ENCODE results near the gene CHD5. TPM values are rescaled to one million over a fixed set of nuclear protein-coding genes. Genes with fewer than 3 reads are reported as not detected.

Gene CHD5
- total and polyA plus RNA-seq, 2 of the 13 experiments (the other 11 are each of a cell fraction or from before 2014, with no cell fraction given): 0.02 to 0.21 TPM

GRCh38 chr1:6144647-6145395, 35.3 kb downstream of the CHD5 start (continued):
- no peak for TF ChIP-seq ZBTB2 (CRISPR knock-in tag; IDR thresholded peaks at IDR 0.05; ENCODE audit: low read depth)
- no peak for TF ChIP-seq RAD51 (IDR thresholded peaks at IDR 0.05; ENCODE audit: borderline replicate concordance)
- no peak for TF ChIP-seq GLI4 (CRISPR knock-in tag; IDR thresholded peaks at IDR 0.05; ENCODE audit: borderline replicate concordance)
- no peak for TF ChIP-seq ZNF292 (CRISPR knock-in tag; IDR thresholded peaks at IDR 0.05; ENCODE audit: borderline replicate concordance, low read depth)
- TF ChIP-seq GMEB1 (CRISPR knock-in tag; IDR thresholded peaks at IDR 0.05; ENCODE audit: borderline replicate concordance): no peak
- TF ChIP-seq ZSCAN12 (CRISPR knock-in tag; IDR thresholded peaks at IDR 0.05): no peak

DNA sequence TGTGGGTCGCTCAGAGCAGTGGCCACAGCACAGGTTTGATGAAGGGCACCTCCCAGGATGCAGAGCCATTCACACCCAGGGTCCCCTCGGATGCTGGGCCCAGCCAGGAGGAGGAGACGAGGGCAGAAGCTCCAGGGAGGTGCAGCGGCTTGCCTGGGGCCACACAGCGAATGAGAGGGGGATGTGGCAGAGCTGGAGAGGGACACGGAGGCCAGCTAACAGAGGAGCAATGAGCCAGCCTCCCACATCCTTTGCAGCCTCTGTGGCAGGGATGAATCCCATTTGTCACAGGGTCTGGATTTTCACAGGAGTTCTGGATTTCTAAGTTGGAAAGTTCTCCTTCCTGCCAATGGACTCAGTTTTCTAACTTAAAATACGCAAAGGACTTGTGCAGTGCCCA, 35.9 kb downstream of the CHD5 start:
- Histone ChIP-seq H3K4me3 (replicated peaks in 1 of 3; ENCODE audit: insufficient read depth in 1 of 3, low read depth in 2 of 3, low read length in 3 of 3) (no peak overlapping the region), H3K4me2 (ENCODE audit: low read depth, low read length) (no peak overlapping the region), H3K9me3 (ENCODE audit: low read length) (no peaks in the 10 kb centered on the region), H2AFZ (ENCODE audit: low read length) (no peak overlapping the region), H3K9ac (ENCODE audit: insufficient read depth, low read depth, low read length) (no peak overlapping the region), H3K36me3 (replicated peaks in 1 of 2; ENCODE audit: control insufficient read depth in 1 of 2, insufficient read depth in 2 of 2, low read length in 2 of 2) (no peaks in the 10 kb centered on the region), H3K27me3 (ENCODE audit: control insufficient read depth in 1 of 2, insufficient read depth in 2 of 2, low read length in 2 of 2) (peaks cover 14 to 79% of the 10 kb centered on the region in 2 experiments), H3K4me1 (ENCODE audit: insufficient read depth, low read length) (no peaks in the 10 kb centered on the region), H4K20me1 (ENCODE audit: insufficient read depth, low read length) (peaks cover 12% of the 10 kb centered on the region; the same call in 1 of the 2 replicates), H3K27ac (ENCODE audit: extremely low read length, insufficient read depth, low read length) (no peak overlapping the region), H3K79me2 (ENCODE audit: insufficient read depth, low read length) (no peaks in the 10 kb centered on the region)
- no TSS peak for BruUV-seq (replicated peaks)
- no peak for ATAC-seq
- intact Hi-C loops (cut with micrococcal nuclease; ENCODE audit: unreplicated experiment): no loop called here
- ChIA-PET CTCF (ENCODE audit: low intra/inter-chr PET ratio, low total read pairs) (no interaction called here), POLR2A (no interaction called here)
- TF ChIP-seq ZNF768 (CRISPR knock-in tag; IDR thresholded peaks at IDR 0.05) (0 out of 2 replicates have a peak, but pooled peaks have one; percentile 37), ZNF652 (CRISPR knock-in tag; IDR thresholded peaks at IDR 0.05; ENCODE audit: borderline replicate concordance, low read depth) (no peak), ZNF674 (CRISPR knock-in tag; IDR thresholded peaks at IDR 0.05; ENCODE audit: low read depth) (no peak), HDAC6 (IDR thresholded peaks at IDR 0.05; ENCODE audit: low read depth, low read length) (no peak), ZNF577 (CRISPR knock-in tag; IDR thresholded peaks at IDR 0.05; ENCODE audit: borderline replicate concordance, low read depth) (no peak), ZNF570 (CRISPR knock-in tag; IDR thresholded peaks at IDR 0.05; ENCODE audit: borderline replicate concordance) (no peak)
- no peak for DNase-seq (ENCODE audit: low spot score)
- WGBS (ENCODE audit: low lambda C conversion rate): 10% methylated on average over 2 of the region's 7 CpGs
- no peak for FAIRE-seq
- in situ Hi-C loops (cut with HindIII; ENCODE audit: extremely low pct_ligation_motif_present, low pct_unique_long_range_greater_than_20kb): no loop called here

Measured in HepG2 (cell line).